AG09309 (cell line): ENCODE measurements around the gene MYT1.
"Not testable (repeated sequence)": the region's sequence is repeated elsewhere in the genome, so short reads cannot be mapped to it uniquely, and the experiment has no call there.

Experiments used
- DNase-seq: peaks from one replicate; pipeline ENCODE4 v3.0.0-alpha.2; 2010; ENCODE audit warnings: low read depth
- H3K4me3 ChIP-seq: 2 replicates; pipeline ENCODE4 v1.5.1; 2011; ENCODE audit warnings: mild to moderate bottlenecking, low read depth, low read length, moderate library complexity; ENCODE audit not compliant: control insufficient read depth
- TF ChIP-seq, protein P1 (sequence below): IDR thresholded peaks from 2 replicates; pipeline ENCODE4 v1.5.1; 2011; ENCODE audit warnings: mild to moderate bottlenecking, low read depth, low read length, inconsistent platforms; ENCODE audit not compliant: insufficient read depth, control insufficient read depth; ENCODE audit errors: missing control alignments

The MYT1 gene

GRCh38 chr20:64185276-64185900 lies 21.1 kb downstream of the MYT1 start:
- H3K4me3 ChIP-seq = no peak overlapping the region
- no peak for DNase-seq
- TF ChIP-seq, protein P1, sequence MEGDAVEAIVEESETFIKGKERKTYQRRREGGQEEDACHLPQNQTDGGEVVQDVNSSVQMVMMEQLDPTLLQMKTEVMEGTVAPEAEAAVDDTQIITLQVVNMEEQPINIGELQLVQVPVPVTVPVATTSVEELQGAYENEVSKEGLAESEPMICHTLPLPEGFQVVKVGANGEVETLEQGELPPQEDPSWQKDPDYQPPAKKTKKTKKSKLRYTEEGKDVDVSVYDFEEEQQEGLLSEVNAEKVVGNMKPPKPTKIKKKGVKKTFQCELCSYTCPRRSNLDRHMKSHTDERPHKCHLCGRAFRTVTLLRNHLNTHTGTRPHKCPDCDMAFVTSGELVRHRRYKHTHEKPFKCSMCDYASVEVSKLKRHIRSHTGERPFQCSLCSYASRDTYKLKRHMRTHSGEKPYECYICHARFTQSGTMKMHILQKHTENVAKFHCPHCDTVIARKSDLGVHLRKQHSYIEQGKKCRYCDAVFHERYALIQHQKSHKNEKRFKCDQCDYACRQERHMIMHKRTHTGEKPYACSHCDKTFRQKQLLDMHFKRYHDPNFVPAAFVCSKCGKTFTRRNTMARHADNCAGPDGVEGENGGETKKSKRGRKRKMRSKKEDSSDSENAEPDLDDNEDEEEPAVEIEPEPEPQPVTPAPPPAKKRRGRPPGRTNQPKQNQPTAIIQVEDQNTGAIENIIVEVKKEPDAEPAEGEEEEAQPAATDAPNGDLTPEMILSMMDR = no peak

DNA sequence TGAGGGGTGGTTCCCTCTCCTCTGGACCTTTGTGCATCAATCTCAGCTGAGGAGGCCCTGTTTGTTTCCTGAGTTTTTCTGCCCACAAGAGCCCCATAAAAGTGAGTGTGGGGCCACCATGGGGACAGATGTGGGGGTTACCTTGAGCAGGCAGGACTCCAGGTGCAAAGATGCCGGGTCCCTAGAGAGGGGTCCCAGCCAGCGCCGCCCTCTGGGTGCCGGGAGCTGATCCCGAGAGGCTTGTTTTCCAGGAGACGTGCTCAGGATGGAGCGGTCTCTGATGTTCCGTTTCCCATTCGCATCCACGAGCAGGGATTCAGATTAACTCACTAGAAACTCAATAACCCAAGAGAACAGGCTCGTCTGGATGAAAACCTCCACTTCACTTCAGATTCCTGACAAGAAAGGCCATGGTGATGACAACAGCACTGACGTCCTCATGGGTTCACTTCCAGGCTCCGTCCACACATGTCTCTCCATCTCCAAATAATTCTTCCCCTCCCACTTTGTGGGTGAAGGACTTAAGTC lies 21.9 kb downstream of the MYT1 start:
- TF ChIP-seq, protein P1 = no peak
- H3K4me3 ChIP-seq = no peak overlapping the region

DNA sequence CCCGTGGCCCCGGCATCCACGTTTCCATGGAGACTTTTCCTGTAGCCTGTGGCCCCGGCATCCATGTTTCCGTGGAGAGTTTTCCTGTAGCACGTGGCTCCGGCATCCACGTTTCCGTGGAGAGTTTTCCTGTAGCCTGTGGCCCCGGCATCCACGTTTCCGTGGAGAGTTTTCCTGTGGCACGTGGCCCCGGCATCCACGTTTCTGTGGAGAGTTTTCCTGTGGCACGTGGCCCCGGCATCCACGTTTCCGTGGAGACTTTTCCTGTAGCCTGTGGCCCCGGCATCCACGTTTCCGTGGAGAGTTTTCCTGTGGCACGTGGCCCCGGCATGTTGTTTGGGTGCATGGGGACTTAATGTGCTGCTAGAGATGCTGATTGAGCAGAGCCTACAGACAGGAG lies 23.0 kb downstream of the MYT1 start:
- not testable (repeated sequence) for DNase-seq, H3K4me3 ChIP-seq

More for the DNA sequence above, 21.9 kb downstream of the MYT1 start:
- no peak for DNase-seq

GRCh38 chr20:64188091-64188490 lies 23.8 kb downstream of the MYT1 start:
- H3K4me3 ChIP-seq = no peak overlapping the region
- TF ChIP-seq, protein P1 = no peak
- no peak for DNase-seq

DNA sequence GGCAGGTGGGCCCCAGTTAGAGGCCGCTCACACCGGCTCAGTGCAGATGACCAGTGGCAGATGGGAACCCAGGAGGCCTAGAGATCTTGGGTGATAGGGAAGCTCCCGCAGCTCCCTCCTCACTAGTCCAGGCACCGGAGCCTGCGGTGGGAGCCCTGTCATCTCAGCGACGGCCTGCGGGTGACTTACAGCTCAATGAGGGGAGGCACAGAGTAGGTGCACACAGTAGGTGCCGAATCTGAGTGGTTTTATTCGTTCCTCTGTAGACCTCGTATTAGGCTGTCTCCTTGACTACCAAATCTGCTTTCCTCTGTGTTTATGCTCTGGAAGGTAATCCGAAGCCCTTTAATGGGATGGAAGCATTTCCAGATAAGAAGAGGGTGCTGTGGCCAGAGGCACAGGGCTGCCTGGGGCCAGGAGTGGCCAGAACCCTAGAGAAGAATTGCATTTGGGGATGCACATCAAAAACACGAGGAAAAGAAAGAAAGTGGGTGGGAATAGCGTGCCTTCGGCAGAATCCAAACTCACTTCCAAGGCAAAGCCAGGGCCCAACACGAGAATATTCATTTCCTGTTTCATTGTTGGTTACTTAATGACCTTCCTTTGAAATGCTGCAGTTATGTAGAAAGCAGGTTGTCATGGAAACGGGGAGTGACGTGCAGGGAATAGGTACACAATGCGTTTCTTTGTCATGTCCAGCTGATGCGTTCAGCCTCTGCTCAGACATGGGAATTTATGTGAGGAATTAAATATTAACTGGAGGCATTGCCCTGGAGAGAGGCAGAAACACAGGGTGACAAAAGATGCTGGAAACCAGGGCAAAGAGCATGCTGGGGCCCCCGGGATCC lies 24.7 kb downstream of the MYT1 start:
- H3K4me3 ChIP-seq = no peak overlapping the region
- TF ChIP-seq, protein P1 = no peak
- DNase-seq = no peak

GRCh38 chr20:64189530-64189966 lies 25.3 kb downstream of the MYT1 start:
- no peak for DNase-seq
- no peak overlapping the region for H3K4me3 ChIP-seq
- TF ChIP-seq, protein P1 = no peak

- TF ChIP-seq, protein P1 = no peak
- DNase-seq = no peak
- no peak overlapping the region for H3K4me3 ChIP-seq
These were observed 25.7 kb downstream of the MYT1 start for GRCh38 chr20:64189986-64190385.
